A549 (cell line): ENCODE results near the gene PCGF6.

ENCODE experiments used
- CEBPB ChIP-seq, 2 experiments: fragments of >200 bp in 1 of 2; sonication (Bioruptor Twin) in 1 of 2; formaldehyde crosslinking in 1 of 2; IDR thresholded peaks; 2 replicates each; pipeline ENCODE4 v1.6.1; 2012 to 2016
- CTCF ChIP-seq: fragments of >200 bp; sonication (Bioruptor Twin); formaldehyde crosslinking; IDR thresholded peaks from 3 replicates; pipeline ENCODE4 v1.5.1; 2016
- MAFK ChIP-seq: fragments of 450-650 bp; IDR thresholded peaks from 2 replicates; pipeline ENCODE4 v1.6.1; 2014; ENCODE audit not compliant: partially characterized antibody
- PBX3 ChIP-seq: IDR thresholded peaks from 2 replicates; pipeline ENCODE4 v1.6.1; 2012
- POLR2A ChIP-seq: IDR thresholded peaks from 2 replicates; pipeline ENCODE4 v1.6.1; 2012; ENCODE audit warnings: mild to moderate bottlenecking, low read length

DNA sequence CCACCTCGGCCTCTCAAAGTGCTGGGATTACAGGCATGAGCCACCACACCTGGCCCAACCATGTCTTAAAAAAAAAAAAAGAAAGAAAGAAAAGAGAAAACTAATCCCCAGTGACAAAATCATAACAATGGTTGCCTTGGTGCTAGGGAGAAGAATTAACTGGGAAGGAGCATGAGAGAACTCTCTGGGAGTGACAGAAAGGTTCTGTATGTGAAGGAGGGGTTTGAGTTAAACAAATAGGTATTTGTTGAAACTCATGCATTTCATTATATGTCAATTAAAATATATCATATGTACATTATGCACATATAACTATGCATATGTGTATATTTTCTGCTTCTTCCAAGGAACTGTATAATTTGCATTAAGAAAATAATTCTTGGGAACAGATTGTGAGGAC, 40.7 kb downstream of the PCGF6 start:
- TF ChIP-seq CTCF (no peak), MAFK (no peak), POLR2A (no peak), CEBPB (IDR thresholded peaks at IDR 0.05) (no peak), PBX3 (no peak)
